PFSK-1 (cell line): ENCODE measurements around the gene PLEK2.

ENCODE experiments used
- POLR2AphosphoS5 ChIP-seq: IDR thresholded peaks from 2 replicates; pipeline ENCODE4 v1.6.1; 2012; ENCODE audit warnings: low read depth, mild to moderate bottlenecking, control low read depth, low read length, moderate library complexity
- TF ChIP-seq, protein P1 (sequence below), 2 experiments: IDR thresholded peaks; 2 replicates each; pipeline versions ENCODE4 v1.6.1 to v1.8.0; 2011 to 2012; ENCODE audit warnings: low read depth in 2 of 2, low read length in 2 of 2, control low read depth in 1 of 2, inconsistent platforms in 1 of 2, mild to moderate bottlenecking in 1 of 2, moderate library complexity in 1 of 2; ENCODE audit not compliant: insufficient read depth in 1 of 2

DNA sequence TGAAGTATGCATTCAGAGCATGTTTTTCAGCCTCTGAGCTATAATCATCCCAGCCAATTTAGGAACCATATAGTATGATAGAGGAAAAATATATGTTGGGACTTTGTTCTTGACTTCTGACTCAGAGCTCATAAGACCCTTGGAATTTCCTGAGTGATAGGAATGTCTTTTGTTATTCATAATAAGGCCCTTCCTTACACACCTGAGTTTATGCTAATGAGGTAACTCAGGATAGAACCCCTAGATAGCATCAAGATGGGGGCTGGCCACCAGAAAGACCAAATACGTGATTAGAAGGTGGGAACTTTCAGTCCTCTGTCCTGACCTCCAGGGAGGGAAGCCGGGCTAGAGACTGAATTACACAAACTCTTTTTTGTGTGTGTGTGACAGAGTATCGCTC lies 32.4 kb upstream of the PLEK2 start:
- TF ChIP-seq, protein P1, sequence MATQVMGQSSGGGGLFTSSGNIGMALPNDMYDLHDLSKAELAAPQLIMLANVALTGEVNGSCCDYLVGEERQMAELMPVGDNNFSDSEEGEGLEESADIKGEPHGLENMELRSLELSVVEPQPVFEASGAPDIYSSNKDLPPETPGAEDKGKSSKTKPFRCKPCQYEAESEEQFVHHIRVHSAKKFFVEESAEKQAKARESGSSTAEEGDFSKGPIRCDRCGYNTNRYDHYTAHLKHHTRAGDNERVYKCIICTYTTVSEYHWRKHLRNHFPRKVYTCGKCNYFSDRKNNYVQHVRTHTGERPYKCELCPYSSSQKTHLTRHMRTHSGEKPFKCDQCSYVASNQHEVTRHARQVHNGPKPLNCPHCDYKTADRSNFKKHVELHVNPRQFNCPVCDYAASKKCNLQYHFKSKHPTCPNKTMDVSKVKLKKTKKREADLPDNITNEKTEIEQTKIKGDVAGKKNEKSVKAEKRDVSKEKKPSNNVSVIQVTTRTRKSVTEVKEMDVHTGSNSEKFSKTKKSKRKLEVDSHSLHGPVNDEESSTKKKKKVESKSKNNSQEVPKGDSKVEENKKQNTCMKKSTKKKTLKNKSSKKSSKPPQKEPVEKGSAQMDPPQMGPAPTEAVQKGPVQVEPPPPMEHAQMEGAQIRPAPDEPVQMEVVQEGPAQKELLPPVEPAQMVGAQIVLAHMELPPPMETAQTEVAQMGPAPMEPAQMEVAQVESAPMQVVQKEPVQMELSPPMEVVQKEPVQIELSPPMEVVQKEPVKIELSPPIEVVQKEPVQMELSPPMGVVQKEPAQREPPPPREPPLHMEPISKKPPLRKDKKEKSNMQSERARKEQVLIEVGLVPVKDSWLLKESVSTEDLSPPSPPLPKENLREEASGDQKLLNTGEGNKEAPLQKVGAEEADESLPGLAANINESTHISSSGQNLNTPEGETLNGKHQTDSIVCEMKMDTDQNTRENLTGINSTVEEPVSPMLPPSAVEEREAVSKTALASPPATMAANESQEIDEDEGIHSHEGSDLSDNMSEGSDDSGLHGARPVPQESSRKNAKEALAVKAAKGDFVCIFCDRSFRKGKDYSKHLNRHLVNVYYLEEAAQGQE (IDR thresholded peaks at IDR 0.05; ENCODE audit: insufficient read depth in 1 of 2, low read depth in 2 of 2, low read length in 2 of 2) = no peak
- TF ChIP-seq POLR2AphosphoS5 = no peak
